OCI-M1 (cell line): Measurements from ENCODE around the gene ASB10.

Source experiments
- DNase-seq: peaks from one replicate; lab custom pipeline; 2025; lab: John Stamatoyannopoulos, UW

ASB10 gene

GRCh38 chr7:151186640-151187408 is at the start of gene ASB10:
Gene ASB10 (minus strand): TSS chr7:151187250. CDS start chr7:151187130, 120 bp downstream.
- no peak for DNase-seq

- no peak for DNase-seq
Measured at GRCh38 chr7:151236406-151236805, 49.4 kb upstream of the ASB10 start.

GRCh38 chr7:151235091-151235787 is 48.2 kb upstream of the ASB10 start:
- no peak for DNase-seq

GRCh38 chr7:151233804-151234203 is 46.8 kb upstream of the ASB10 start:
- no peak for DNase-seq

GRCh38 chr7:151232917-151233701 is 46.1 kb upstream of the ASB10 start:
- DNase-seq, result peak; percentile 48

GRCh38 chr7:151232091-151232916 is 45.3 kb upstream of the ASB10 start, which contains the start of gene CHPF2:
Gene CHPF2 (plus strand): TSS chr7:151232483. CDS start chr7:151234012, 1,529 bp downstream.
- DNase-seq, result peak; percentile 86

GRCh38 chr7:151231080-151231479 is 44.0 kb upstream of the ASB10 start:
- no peak for DNase-seq

DNA sequence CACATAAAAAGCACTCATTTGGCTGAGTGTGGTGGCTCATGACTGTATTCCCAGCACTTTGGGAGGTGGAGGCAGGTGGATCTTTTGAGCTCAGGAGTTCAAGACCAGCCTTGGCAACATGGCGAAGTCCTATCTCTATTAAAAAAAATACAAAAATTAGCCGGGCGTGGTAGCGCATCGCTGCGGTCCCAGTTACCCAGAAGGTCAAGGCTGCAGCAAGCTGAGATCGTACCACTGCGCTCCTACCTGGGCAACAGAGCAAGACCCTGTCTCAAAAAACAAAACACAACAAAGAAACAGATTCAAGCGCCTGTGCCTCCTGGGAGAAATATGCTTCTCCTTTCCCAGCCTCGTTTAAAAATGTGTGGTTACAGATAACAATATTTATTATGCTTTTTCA is 42.2 kb upstream of the ASB10 start:
- DNase-seq, result no peak

- DNase-seq, result peak; percentile 27
Measured at GRCh38 chr7:151228024-151228866, 41.2 kb upstream of the ASB10 start.

DNA sequence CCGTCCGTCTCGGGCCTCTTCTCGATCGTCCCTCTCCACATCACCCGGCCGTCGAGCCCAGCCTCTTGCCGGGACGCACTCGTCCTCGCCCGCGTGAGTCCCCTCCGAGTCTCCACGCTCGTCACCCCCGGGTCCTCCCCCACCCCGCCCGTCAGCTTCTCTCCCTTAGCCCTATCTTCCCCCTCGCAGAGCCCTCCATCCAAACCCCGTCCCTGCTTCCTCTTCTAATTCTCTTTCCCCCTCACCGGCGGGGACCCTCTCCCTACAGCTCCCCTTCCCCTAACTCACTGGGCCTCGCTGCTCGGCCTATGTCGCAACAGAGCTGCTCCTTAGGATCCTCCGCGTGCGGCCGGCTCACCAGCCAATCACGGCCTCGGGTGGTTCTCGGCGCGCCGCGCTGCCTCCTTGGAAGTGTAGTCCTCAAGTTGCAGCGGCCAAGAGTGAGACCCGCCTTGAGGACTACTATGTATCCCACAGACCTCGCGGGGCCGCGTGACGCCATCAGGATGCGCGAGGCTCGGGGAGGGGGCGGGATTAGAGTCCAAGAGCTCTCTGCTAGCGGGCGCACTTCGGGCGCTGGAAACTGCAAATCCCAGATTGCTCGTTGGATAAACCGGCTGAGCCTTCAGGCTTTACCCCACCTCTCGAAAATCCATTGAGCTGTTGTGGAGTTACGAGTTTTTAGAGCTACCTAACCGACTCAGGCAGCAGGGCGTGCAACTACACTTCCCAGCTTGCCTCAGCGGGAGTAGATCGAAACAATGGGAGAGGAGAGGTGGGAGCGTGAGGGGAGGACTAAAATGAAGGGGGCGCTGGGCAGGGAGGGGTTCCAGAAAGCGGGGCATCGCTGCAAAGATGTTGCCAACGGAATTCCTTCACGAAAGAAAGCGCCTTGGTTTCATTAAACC is 40.1 kb upstream of the ASB10 start, which contains the start of gene ABCF2:
Gene ABCF2 (minus strand): TSS at position 331 of the 908 bp plus-strand sequence. CDS start 747 bp downstream, outside the sequence.
- peak; percentile 95 for DNase-seq

GRCh38 chr7:151226560-151226874 is 39.5 kb upstream of the ASB10 start:
- DNase-seq, result no peak

DNA sequence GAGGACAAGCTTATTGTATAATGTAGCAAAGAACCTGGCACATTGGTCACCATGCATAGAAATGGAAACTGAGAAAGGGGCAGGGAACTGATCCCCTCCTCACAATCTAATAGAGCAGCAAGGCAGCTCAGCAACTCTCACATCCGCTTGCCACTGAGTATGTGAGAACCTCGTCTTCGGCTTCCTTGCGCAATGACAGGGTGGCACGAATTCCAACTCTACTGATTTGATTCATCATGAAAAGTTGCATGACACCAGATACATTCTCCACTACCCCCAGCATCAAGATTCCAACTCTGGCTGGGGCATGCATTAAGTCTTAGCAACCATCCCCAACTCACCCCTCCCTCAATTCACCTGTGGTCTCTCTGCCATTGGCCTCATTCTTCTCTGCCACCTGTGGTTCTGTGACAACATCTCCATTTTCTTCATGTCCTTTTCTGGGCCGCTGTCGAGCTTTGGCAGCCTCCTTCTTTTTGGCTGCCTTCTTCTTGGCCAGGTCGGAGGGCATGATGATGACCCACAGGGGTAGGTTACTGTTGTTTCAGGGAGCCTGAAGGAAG is 39.0 kb upstream of the ASB10 start:
- DNase-seq, result no peak

- DNase-seq, result no peak
Measured at GRCh38 chr7:151223728-151224127, 36.7 kb upstream of the ASB10 start.

DNA sequence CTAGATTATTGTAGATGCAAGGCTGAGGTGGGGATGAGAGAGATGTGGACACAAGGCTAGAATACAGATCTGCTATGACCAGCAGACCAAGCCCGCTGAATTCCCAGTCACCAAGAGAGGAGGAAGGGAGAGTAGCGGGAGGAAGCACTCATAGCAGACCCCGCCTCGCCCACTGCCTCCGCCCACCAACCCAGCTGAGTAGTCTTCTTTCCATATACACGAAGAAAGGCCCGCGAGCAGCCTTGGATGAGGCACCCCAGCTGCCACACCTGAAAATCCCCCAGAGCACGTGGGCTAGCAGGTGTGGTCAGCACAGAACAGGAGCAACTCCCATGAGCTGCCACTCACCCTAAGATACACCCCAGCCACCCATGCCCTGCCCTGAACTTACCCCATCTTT is 31.1 kb upstream of the ASB10 start:
- no peak for DNase-seq

GRCh38 chr7:151215396-151215795 is 28.3 kb upstream of the ASB10 start:
- DNase-seq, result no peak

DNA sequence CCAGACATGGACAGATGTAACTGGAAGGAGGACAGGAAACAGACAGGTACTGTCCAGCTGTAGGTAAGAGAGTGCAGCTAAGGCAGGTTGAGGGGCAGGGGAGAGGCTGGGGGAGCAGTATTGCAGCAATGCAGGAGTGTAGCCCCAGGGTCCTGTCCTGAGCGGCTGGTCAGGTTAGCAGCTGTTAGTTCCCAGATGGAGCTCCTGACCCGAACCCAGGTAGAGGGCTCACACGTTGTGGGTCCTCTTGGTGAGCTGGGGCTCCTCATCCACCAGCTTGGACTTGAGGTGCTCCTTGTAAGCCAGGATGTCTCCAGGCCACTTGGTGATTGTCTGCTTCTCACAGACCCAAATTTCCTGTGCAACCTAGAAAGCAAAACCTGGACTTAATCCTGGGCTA is 26.8 kb upstream of the ASB10 start:
- DNase-seq, result no peak

DNA sequence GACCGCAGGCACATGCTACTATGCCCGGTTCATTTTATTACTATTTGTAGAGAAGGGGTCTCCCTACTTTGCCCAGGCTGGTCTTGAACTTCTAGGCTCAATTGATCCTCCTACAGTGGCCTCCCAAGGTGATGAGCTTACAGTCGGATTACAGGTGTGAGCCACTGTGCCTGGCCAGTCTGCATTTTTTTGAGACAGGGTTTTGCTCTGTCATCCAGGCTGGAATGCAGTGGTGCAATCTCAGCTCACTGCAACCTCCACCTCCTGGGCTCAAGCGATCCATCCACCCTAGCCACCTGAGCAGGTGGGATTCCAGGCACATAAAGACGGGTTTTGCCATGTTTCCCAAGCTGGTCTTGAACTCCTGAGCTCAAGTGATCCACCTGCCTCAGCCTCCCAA is 25.6 kb upstream of the ASB10 start:
- no peak for DNase-seq

DNA sequence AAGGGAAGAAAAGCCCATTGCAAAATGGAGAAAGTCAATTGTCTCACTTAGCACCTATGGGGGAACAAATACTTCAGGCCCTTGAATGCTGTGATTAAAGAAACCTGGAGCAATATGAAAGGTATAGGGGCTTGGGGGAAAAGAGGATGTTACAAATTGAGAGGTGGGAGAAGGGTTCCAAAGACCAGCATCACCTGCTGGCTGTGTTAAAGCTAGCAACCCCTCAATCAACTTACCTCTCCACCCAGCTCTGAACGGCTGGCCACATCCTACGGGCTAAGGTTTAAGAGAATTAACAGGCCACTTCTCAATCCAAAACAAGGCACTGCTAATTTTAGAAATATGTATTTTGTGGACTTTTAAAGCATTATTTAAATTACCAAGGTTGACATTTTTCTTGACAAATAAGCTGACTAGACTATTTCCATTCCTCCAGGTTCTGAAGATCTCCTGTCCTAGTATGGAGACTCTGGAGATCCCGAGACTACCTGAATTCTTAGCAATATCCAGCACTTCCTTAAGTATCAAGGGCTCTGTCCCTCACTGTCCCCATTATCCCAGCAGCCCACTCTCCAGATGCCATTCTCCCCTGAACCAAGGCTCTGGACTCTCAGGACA is 24.2 kb upstream of the ASB10 start:
- no peak for DNase-seq
